Measurements from ENCODE around the gene MLF2.

- no peak for TF ChIP-seq POLR2A (IDR thresholded peaks at IDR 0.05; ENCODE audit: low read length)
- no peak for TF ChIP-seq GATA1 (IDR thresholded peaks at IDR 0.05; ENCODE audit: low read depth, low read length)
Observed at GRCh38 chr12:6783828-6784227, 30.9 kb upstream of the MLF2 start.

Measured in erythroblast (primary cell).